CD4-positive, alpha-beta T cell (primary cell): ENCODE measurements around the gene TTYH3. TPM values are rescaled to one million over a fixed set of nuclear protein-coding genes. Genes with fewer than 3 reads are reported as not detected.

Experiments
- ATAC-seq: fragments of 200-7000 bp; cut with Tn5 transposase; one replicate; pipeline ENCODE4 v1.10.0; 2022; ENCODE audit warnings: mild to moderate bottlenecking; ENCODE audit not compliant: poor library complexity
- CTCF ChIA-PET: fragments of 350-600 bp; sonication (Branson Sonifier 250); formaldehyde crosslinking; loops from one replicate; lab custom pipeline; 2021; ENCODE audit warnings: antibody characterized with exemption, inconsistent platforms; lab: Charles Lee
- POLR2A ChIA-PET: fragments of 350-600 bp; sonication (Branson Sonifier 250); formaldehyde crosslinking; loops from one replicate; lab custom pipeline; 2021; ENCODE audit warnings: antibody characterized with exemption, inconsistent platforms; lab: Charles Lee
- DNase-seq, 14 experiments: peaks; one replicate each; pipeline ENCODE4 v3.0.0-alpha.2; 2013 to 2020; ENCODE audit warnings: mixed read lengths in 2 of 14
- H3K27ac ChIP-seq, 2 donors: one replicate each; pipeline versions ENCODE4 v1.5.1 to v1.7.0; 2013; ENCODE audit warnings: low read length in 2 of 2, low read depth in 1 of 2, mild to moderate bottlenecking in 1 of 2
- H3K27me3 ChIP-seq, 2 experiments: 1 replicate in 1 of 2; 2 replicates in 1 of 2; pipeline versions ENCODE4 v1.6.1 to v1.7.0; 2013; ENCODE audit warnings: low read length in 2 of 2, control low read depth in 1 of 2, mild to moderate bottlenecking in 1 of 2, moderate library complexity in 1 of 2; ENCODE audit not compliant: insufficient read depth in 2 of 2, control insufficient read depth in 1 of 2
- H3K36me3 ChIP-seq: one replicate; pipeline ENCODE4 v1.6.1; 2013; ENCODE audit warnings: low read length, control low read depth; ENCODE audit not compliant: insufficient read depth
- H3K4me1 ChIP-seq: one replicate; pipeline ENCODE4 v1.6.1; 2013; ENCODE audit warnings: low read length, control low read depth; ENCODE audit not compliant: insufficient read depth
- H3K4me3 ChIP-seq: one replicate; pipeline ENCODE4 v1.5.1; 2013; ENCODE audit warnings: mild to moderate bottlenecking, low read length, moderate library complexity
- H3K9me3 ChIP-seq, 2 experiments: 1 replicate in 1 of 2; 2 replicates in 1 of 2; pipeline versions ENCODE4 v1.6.1 to v1.7.0; 2013; ENCODE audit warnings: low read length in 2 of 2, mild to moderate bottlenecking in 2 of 2, control low read depth in 1 of 2, moderate library complexity in 1 of 2; ENCODE audit not compliant: control insufficient read depth in 1 of 2, insufficient read depth in 1 of 2
- H3K27ac Mint-ChIP-seq: one replicate; pipeline ENCODE4 v1.8.0; 2020; ENCODE audit warnings: mixed read lengths
- H3K27me3 Mint-ChIP-seq: one replicate; pipeline ENCODE4 v1.8.0; 2021; ENCODE audit warnings: mixed read lengths
- H3K36me3 Mint-ChIP-seq: one replicate; pipeline ENCODE4 v1.8.0; 2021; ENCODE audit warnings: low read depth, mixed read lengths
- H3K4me1 Mint-ChIP-seq: one replicate; pipeline ENCODE4 v1.8.0; 2021; ENCODE audit warnings: low read depth, mixed read lengths
- H3K4me3 Mint-ChIP-seq: one replicate; pipeline ENCODE4 v1.8.0; 2020; ENCODE audit warnings: mild to moderate bottlenecking, mixed read lengths
- H3K9me3 Mint-ChIP-seq: one replicate; pipeline ENCODE4 v1.8.0; 2020; ENCODE audit warnings: mixed read lengths
- intact Hi-C, 2 experiments: fragments of 100-400 bp; cut with DNase I in 1 of 2; cut with micrococcal nuclease in 1 of 2; formaldehyde crosslinking; loops; one replicate each; pipeline versions ENCODE4 v1.15.1 to v1.9.0; 2023 to 2025; cut with DNase I, micrococcal nuclease
- total RNA-seq, 174 experiments: library from RNA in 2 of 174; stranded (reverse) in 2 of 174; gene quantifications; one replicate each; pipeline ENCODE4 v1.2.3 and lab custom pipeline; 2021 to 2026
- TF ChIP-seq, protein P1 (sequence below): fragments of 200-600 bp; IDR thresholded peaks from one replicate; pipeline ENCODE4 v1.8.0; 2022; ENCODE audit warnings: antibody characterized with exemption, mild to moderate bottlenecking

The TTYH3 gene
- total RNA-seq, 2 experiments from 2014 or later, result 7.9 to 9.3 TPM

DNA sequence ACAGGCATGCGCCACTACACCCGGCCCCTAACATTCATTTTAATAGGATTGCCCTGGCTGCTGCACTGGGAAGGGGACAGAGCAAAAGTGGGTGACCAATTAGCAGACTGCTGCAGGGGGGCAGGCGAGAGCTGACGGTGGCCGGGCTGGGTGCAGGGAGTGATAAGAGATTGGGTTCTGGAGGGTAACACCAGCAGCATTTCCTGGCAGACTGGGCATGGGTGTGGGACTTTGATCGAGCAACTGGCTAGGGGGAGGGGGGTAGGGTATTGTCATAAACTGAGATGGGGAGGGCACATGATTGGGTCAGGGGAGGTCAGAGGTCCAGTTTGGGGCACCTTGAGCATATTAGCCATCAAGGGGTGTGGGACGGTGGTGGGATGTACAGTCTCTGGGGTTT, 36.1 kb downstream of the TTYH3 start:
- DNase-seq (no peak), ATAC-seq (no peak)
- no peak overlapping the region for H3K27ac Mint-ChIP-seq
- intact Hi-C loops, result no loop called here
- Histone ChIP-seq H3K4me1 (peaks cover 7% of the 10 kb centered on the region), H3K36me3 (no peaks in the 10 kb centered on the region), H3K4me3 (no peak overlapping the region), H3K27ac (no peak overlapping the region), H3K9me3 (peaks cover 0 to 16% of the 10 kb centered on the region in 2 experiments), H3K27me3 (peaks cover 3 to 7% of the 10 kb centered on the region in 2 experiments)
- no peaks in the 10 kb centered on the region for H3K36me3 Mint-ChIP-seq
- H3K9me3 Mint-ChIP-seq, result no peaks in the 10 kb centered on the region
- H3K4me3 Mint-ChIP-seq, result no peak overlapping the region
- TF ChIP-seq, protein P1, sequence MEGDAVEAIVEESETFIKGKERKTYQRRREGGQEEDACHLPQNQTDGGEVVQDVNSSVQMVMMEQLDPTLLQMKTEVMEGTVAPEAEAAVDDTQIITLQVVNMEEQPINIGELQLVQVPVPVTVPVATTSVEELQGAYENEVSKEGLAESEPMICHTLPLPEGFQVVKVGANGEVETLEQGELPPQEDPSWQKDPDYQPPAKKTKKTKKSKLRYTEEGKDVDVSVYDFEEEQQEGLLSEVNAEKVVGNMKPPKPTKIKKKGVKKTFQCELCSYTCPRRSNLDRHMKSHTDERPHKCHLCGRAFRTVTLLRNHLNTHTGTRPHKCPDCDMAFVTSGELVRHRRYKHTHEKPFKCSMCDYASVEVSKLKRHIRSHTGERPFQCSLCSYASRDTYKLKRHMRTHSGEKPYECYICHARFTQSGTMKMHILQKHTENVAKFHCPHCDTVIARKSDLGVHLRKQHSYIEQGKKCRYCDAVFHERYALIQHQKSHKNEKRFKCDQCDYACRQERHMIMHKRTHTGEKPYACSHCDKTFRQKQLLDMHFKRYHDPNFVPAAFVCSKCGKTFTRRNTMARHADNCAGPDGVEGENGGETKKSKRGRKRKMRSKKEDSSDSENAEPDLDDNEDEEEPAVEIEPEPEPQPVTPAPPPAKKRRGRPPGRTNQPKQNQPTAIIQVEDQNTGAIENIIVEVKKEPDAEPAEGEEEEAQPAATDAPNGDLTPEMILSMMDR, result no peak
- H3K27me3 Mint-ChIP-seq, result peaks cover 12% of the 10 kb centered on the region
- ChIA-PET CTCF (no interaction called here), POLR2A (no interaction called here)
- peaks cover 7% of the 10 kb centered on the region for H3K4me1 Mint-ChIP-seq

DNA sequence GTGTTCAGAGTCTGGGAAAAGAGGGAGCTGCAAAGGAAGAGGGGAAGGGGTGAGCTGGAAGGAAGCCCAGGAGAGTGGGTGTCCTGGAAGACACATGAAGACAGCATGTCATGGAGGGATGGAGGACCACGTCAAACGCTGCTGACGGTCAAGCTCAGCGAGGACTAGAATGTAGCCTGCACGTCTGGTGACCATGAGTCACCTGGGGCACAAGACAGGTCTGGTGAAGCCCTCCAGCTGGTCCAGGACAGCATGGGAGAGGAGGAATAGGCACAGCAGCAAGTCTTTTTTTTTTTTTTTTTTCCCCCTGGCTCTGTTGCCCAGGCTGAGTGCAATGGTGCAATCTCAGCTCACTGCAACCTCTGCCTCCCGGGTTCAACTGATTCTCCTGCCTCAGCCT, 36.6 kb downstream of the TTYH3 start:
- Histone ChIP-seq H3K27ac (no peak overlapping the region), H3K9me3 (peaks cover 0 to 16% of the 10 kb centered on the region in 2 experiments), H3K4me3 (no peak overlapping the region), H3K27me3 (peaks cover 3 to 7% of the 10 kb centered on the region in 2 experiments), H3K36me3 (no peaks in the 10 kb centered on the region), H3K4me1 (peaks cover 7% of the 10 kb centered on the region)
- DNase-seq, result no peak
- TF ChIP-seq, protein P1, result no peak
- CTCF ChIA-PET, result no interaction called here
- H3K4me1 Mint-ChIP-seq, result peaks cover 7% of the 10 kb centered on the region
- no peak for ATAC-seq
- no peaks in the 10 kb centered on the region for H3K36me3 Mint-ChIP-seq
- H3K27ac Mint-ChIP-seq, result no peak overlapping the region
- intact Hi-C loops, result no loop called here
- POLR2A ChIA-PET, result no interaction called here
- H3K27me3 Mint-ChIP-seq, result peaks cover 12% of the 10 kb centered on the region
- H3K9me3 Mint-ChIP-seq, result no peaks in the 10 kb centered on the region
- H3K4me3 Mint-ChIP-seq, result no peak overlapping the region

DNA sequence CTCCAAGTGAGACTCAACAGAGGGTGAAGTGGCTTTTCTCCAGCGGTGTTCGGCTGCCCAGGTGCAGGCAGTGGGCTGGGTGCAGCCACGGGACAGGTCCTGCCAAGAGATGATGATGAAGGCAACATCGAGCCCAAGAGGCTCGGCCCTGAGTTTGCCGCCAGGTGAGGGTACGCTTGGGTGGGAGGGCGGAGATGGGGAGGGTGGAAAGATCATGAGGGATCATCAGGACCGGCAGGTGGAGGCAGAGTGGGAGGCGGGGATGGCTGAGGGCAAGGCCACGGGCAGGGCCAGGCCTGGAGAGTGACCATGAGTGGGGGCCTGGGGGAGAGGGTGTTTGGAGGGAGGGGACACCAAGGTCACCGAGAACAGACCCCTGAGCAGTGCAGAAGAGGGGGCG, 38.4 kb downstream of the TTYH3 start:
- H3K9me3 ChIP-seq, result peaks cover 0 to 16% of the 10 kb centered on the region in 2 experiments

More for the DNA sequence above, 38.4 kb downstream of the TTYH3 start:
- no peaks in the 10 kb centered on the region for H3K36me3 ChIP-seq
- DNase-seq (no peak), ATAC-seq (no peak)
- Mint-ChIP-seq H3K27ac (no peak overlapping the region), H3K27me3 (peaks cover 12% of the 10 kb centered on the region), H3K4me1 (peaks cover 7% of the 10 kb centered on the region), H3K4me3 (no peak overlapping the region), H3K9me3 (no peaks in the 10 kb centered on the region), H3K36me3 (no peaks in the 10 kb centered on the region)
- peaks cover 7% of the 10 kb centered on the region for H3K4me1 ChIP-seq
- POLR2A ChIA-PET, result interaction anchor here (1.1 to 1.5 kb wide), 3 partner anchors 29 to 51 kb away, joined by 3 to 9 read pairs (median 5); no protein-coding TSS in a partner anchor
- intact Hi-C loops, result no loop called here
- no peak overlapping the region for H3K4me3 ChIP-seq
- TF ChIP-seq, protein P1, result no peak
- CTCF ChIA-PET, result interaction anchor here (0.7 to 1.8 kb wide), 13 partner anchors 8 to 316 kb away, joined by 3 to 47 read pairs (median 4); no protein-coding TSS in a partner anchor
- no peak overlapping the region for H3K27ac ChIP-seq
- H3K27me3 ChIP-seq, result peaks cover 3 to 7% of the 10 kb centered on the region in 2 experiments
